K562 (cell line): ENCODE data around the gene SCN4A. TPM values are rescaled to one million over a fixed set of nuclear protein-coding genes. Genes with fewer than 3 reads are reported as not detected.

Experiments used
- ATAC-seq: fragments of 200-7000 bp; cut with Tn5 transposase; 3 replicates; pipeline ENCODE4 v1.9.1; 2020; ENCODE audit warnings: moderate library complexity
- BruUV-seq: library from RNA; stranded (reverse); fragments of 400-500 nt; replicated peaks from 2 replicates; lab custom pipeline; 2021; lab: Mats Ljungman, UMichigan
- CTCF ChIA-PET: fragments of 300-600 bp; formaldehyde crosslinking; extraction: SDS; loops from one replicate; lab custom pipeline; 2021; ENCODE audit warnings: low intra/inter-chr PET ratio; lab: Yijun Ruan, JAX
- POLR2A ChIA-PET: fragments of 300-600, 350-650 bp; sonication (Branson Sonifier 250); formaldehyde crosslinking; extraction: SDS; loops from one replicate; lab custom pipeline; 2021; ENCODE audit warnings: antibody characterized with exemption, inconsistent platforms; lab: Yijun Ruan, JAX
- DNase-seq, 4 experiments: peaks; one replicate each; pipeline versions ENCODE4 v3.0.0 to v3.0.0-alpha.2; 2011 to 2018; ENCODE audit warnings: low spot score in 3 of 4, mixed read lengths in 3 of 4; ENCODE audit errors: extremely low read depth in 1 of 4
- FAIRE-seq: peaks from 2 replicates; lab custom pipeline; 2011; peaks lifted over from hg19 to GRCh38; lab: Jason Lieb, UNC
- H2AFZ ChIP-seq: 2 replicates; pipeline ENCODE4 v1.6.0; 2011; ENCODE audit warnings: low read depth, low read length, control low read depth, inconsistent platforms
- H3K27ac ChIP-seq: fragments of 200-600 bp; 3 replicates; pipeline ENCODE4 v1.8.0; 2011; ENCODE audit warnings: low read depth, mild to moderate bottlenecking, control low read depth, inconsistent platforms, low read length, moderate library complexity, mixed read lengths; ENCODE audit errors: extremely low read depth
- H3K27me3 ChIP-seq, 2 experiments: fragments of 300-600 bp in 1 of 2; 2 replicates in 1 of 2; 3 replicates in 1 of 2; pipeline versions ENCODE4 v1.6.0 to v1.8.0; 2011; ENCODE audit warnings: inconsistent platforms in 2 of 2, low read length in 2 of 2, mild to moderate bottlenecking in 1 of 2, mixed read lengths in 1 of 2, moderate library complexity in 1 of 2; ENCODE audit not compliant: control insufficient read depth in 2 of 2, insufficient read depth in 2 of 2
- H3K36me3 ChIP-seq: fragments of 300-600 bp; 3 replicates; pipeline ENCODE4 v1.8.0; 2011; ENCODE audit warnings: mild to moderate bottlenecking, low read length, inconsistent platforms; ENCODE audit not compliant: control insufficient read depth, insufficient read depth
- H3K4me1 ChIP-seq, 2 experiments: fragments of 200-600 bp in 1 of 2; replicated peaks in 1 of 2; 2 replicates in 1 of 2; 3 replicates in 1 of 2; pipeline versions ENCODE4 v1.5.1 to v1.8.0; 2011; ENCODE audit warnings: inconsistent platforms in 2 of 2, low read length in 2 of 2, mild to moderate bottlenecking in 1 of 2, mixed read lengths in 1 of 2, moderate library complexity in 1 of 2; ENCODE audit not compliant: control insufficient read depth in 2 of 2, insufficient read depth in 2 of 2
- H3K4me2 ChIP-seq: 2 replicates; pipeline ENCODE4 v1.6.1; 2011; ENCODE audit warnings: low read length, control low read depth, inconsistent platforms, mixed read lengths; ENCODE audit not compliant: insufficient read depth
- H3K4me3 ChIP-seq: fragments of 200-600 bp; sonication (generic), shearing (Covaris generic); 2 replicates; pipeline ENCODE4 v1.5.1; 2016; ENCODE audit warnings: control low read depth, inconsistent platforms
- H3K79me2 ChIP-seq: fragments of 200-600 bp; 3 replicates; pipeline ENCODE4 v1.8.0; 2011; ENCODE audit warnings: low read length, inconsistent platforms; ENCODE audit not compliant: control insufficient read depth, insufficient read depth
- H3K9ac ChIP-seq, 2 experiments: 2 replicates each; pipeline versions ENCODE4 v1.6.0 to v1.6.1; 2011; ENCODE audit warnings: low read depth in 2 of 2, low read length in 2 of 2, control low read depth in 1 of 2, inconsistent platforms in 1 of 2, mild to moderate bottlenecking in 1 of 2, mixed read lengths in 1 of 2; ENCODE audit not compliant: insufficient read depth in 1 of 2
- H3K9me1 ChIP-seq: one replicate; pipeline ENCODE4 v1.6.0; 2011; ENCODE audit warnings: inconsistent platforms, mild to moderate bottlenecking, low read length, moderate library complexity; ENCODE audit not compliant: control insufficient read depth, insufficient read depth
- H3K9me3 ChIP-seq: replicated peaks from 2 replicates; pipeline ENCODE4 v1.5.1; 2011; ENCODE audit warnings: low read depth, low read length, inconsistent platforms; ENCODE audit not compliant: control insufficient read depth, insufficient read depth
- H4K20me1 ChIP-seq: replicated peaks from 2 replicates; pipeline ENCODE4 v1.6.1; 2011; ENCODE audit warnings: low read length, inconsistent platforms, mixed read lengths; ENCODE audit not compliant: control insufficient read depth, insufficient read depth
- WGBS: fragments of 100-300 bp; shearing (Covaris generic); methylation state at CpG from one replicate; pipeline ENCODE4 v1.1.6; 2016; ENCODE audit warnings: low coverage, mixed read lengths; ENCODE audit not compliant: insufficient coverage; ENCODE audit errors: missing lambda C conversion rate; 5-methylcytosine and 5-hydroxymethylcytosine counted together
- in situ Hi-C: fragments of 300-500 bp; cut with MboI; formaldehyde crosslinking; loops from 4 replicates; pipeline ENCODE4 v1.15.0; 2018; ENCODE audit warnings: inconsistent platforms, mixed read lengths
- intact Hi-C: fragments of 100-400 bp; cut with micrococcal nuclease; formaldehyde crosslinking; loops from 2 replicates; pipeline ENCODE4 v1.14.2; 2022
- polyA plus RNA-seq, 8 experiments: library from polyadenylated mRNA; depleted of rRNA in 4 of 8; stranded (reverse) in 5 of 8; unstranded in 3 of 8; fragments of >200 nt; fragmentation: Nextera tagmentation in 2 of 8; fragmentation: Illumina TruSeq in 1 of 8; extraction: Ambion mirVana in 2 of 8; extraction: Trizol in 1 of 8; gene quantifications; 2 replicates each; pipeline versions ENCODE4 v1.2.1 to v1.2.3, GENCODE V29; 2011 to 2014; ENCODE audit warnings: inconsistent platforms in 1 of 8, missing spikeins in 1 of 8
- total RNA-seq, 7 experiments: library from RNA; depleted of rRNA in 6 of 7; stranded (reverse); fragments of >200 nt in 6 of 7; fragmentation: Illumina TruSeq in 2 of 7; extraction: Trizol in 2 of 7; gene quantifications; 2 replicates each; pipeline versions ENCODE4 v1.2.1 to v1.2.3, GENCODE V29; 2011 to 2021; ENCODE audit warnings: low replicate concordance in 1 of 7
- TF ChIP-seq, protein P1 (sequence below): sonication (generic); formaldehyde crosslinking; IDR thresholded peaks from 2 replicates; pipeline ENCODE4 v1.8.0; 2022; ENCODE audit warnings: mild to moderate bottlenecking, missing genetic modification reagents, borderline replicate concordance
- TF ChIP-seq, protein P2 (sequence below), 3 experiments: IDR thresholded peaks in 2 of 3; conservative IDR thresholded peaks in 1 of 3; 2 replicates each; pipeline ENCODE4 v1.5.1; 2011 to 2012; ENCODE audit warnings: low read length in 3 of 3, mild to moderate bottlenecking in 3 of 3, control low read depth in 2 of 3, improper control_type of control experiment in 1 of 3, inconsistent platforms in 1 of 3, low read depth in 1 of 3, mixed read lengths in 1 of 3, moderate library complexity in 1 of 3; ENCODE audit not compliant: insufficient read depth in 2 of 3

SCN4A gene
- total and polyA plus RNA-seq, 9 of the 15 experiments (the other 6 are each of a cell fraction or from before 2014, with no cell fraction given) = 0.29 to 2.6 (median 1.4) TPM

DNA sequence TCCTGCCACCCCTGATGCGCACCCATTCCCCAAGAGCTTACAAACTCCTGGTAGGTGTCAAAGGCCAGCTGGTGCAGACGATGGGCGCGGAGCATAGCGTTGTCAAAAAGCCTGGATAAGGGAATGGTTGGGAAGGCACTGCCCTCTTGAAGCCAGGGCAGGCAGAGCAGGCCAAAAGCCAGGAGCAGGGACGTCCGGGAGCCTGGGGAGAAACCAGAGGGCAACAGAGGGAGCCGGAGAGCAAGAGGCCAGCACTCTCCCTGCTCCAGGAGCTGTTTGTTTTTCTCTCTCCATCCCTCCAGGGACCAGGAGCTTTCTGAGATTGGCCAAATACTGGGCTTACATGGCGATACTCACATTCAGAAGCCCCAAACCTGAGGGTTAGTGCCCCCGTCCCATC lies 54.4 kb downstream of the SCN4A start:
- Histone ChIP-seq H4K20me1 (no peaks in the 10 kb centered on the region), H3K79me2 (no peaks in the 10 kb centered on the region)
- no TSS peak for BruUV-seq
- TF ChIP-seq, protein P1, sequence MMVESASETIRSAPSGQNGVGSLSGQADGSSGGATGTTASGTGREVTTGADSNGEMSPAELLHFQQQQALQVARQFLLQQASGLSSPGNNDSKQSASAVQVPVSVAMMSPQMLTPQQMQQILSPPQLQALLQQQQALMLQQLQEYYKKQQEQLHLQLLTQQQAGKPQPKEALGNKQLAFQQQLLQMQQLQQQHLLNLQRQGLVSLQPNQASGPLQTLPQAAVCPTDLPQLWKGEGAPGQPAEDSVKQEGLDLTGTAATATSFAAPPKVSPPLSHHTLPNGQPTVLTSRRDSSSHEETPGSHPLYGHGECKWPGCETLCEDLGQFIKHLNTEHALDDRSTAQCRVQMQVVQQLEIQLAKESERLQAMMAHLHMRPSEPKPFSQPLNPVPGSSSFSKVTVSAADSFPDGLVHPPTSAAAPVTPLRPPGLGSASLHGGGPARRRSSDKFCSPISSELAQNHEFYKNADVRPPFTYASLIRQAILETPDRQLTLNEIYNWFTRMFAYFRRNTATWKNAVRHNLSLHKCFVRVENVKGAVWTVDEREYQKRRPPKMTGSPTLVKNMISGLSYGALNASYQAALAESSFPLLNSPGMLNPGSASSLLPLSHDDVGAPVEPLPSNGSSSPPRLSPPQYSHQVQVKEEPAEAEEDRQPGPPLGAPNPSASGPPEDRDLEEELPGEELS (CRISPR knock-in tag) = no peak
- TF ChIP-seq, protein P2, sequence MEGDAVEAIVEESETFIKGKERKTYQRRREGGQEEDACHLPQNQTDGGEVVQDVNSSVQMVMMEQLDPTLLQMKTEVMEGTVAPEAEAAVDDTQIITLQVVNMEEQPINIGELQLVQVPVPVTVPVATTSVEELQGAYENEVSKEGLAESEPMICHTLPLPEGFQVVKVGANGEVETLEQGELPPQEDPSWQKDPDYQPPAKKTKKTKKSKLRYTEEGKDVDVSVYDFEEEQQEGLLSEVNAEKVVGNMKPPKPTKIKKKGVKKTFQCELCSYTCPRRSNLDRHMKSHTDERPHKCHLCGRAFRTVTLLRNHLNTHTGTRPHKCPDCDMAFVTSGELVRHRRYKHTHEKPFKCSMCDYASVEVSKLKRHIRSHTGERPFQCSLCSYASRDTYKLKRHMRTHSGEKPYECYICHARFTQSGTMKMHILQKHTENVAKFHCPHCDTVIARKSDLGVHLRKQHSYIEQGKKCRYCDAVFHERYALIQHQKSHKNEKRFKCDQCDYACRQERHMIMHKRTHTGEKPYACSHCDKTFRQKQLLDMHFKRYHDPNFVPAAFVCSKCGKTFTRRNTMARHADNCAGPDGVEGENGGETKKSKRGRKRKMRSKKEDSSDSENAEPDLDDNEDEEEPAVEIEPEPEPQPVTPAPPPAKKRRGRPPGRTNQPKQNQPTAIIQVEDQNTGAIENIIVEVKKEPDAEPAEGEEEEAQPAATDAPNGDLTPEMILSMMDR (IDR thresholded peaks at IDR 0.05 in 2 of 3, conservative IDR thresholded peaks at IDR 0.05 in 1 of 3; ENCODE audit: insufficient read depth in 2 of 3, low read depth in 1 of 3, low read length in 3 of 3) = peak in 2 of 3 experiments; percentile 4 to 12; a peak in 1 of 6 replicates
- TF ChIP-seq, all 486 proteins: peak for 1
- FAIRE-seq = no peak
- POLR2A ChIA-PET = interaction anchor here (0.6 to 1.0 kb wide), 4 partner anchors 11 to 385 kb away, joined by 3 to 4 read pairs (median 3); no protein-coding TSS in a partner anchor
- in situ Hi-C loops = loop anchor here (10.0 kb wide), 2 partner anchors 106 to 366 kb away; partner anchors contain the start of gene ICAM2
- Histone ChIP-seq H3K9me1 (no peaks in the 10 kb centered on the region), H3K9ac (0 out of 4 replicates have a peak overlapping the region, but pooled peaks of 1 of the 2 experiments have one; percentile 26), H3K27ac (no peak overlapping the region), H2AFZ (no peak overlapping the region), H3K4me3 (no peak overlapping the region), H3K36me3 (no peaks in the 10 kb centered on the region), H3K27me3 (peaks cover 3 to 31% of the 10 kb centered on the region in 2 experiments; a peak in 4 of 5 replicates), H3K4me1 (no peaks in the 10 kb centered on the region; a peak in 1 of 5 replicates), H3K4me2 (no peak overlapping the region), H3K9me3 (no peaks in the 10 kb centered on the region)
- intact Hi-C loops = loop anchor here (2.0 to 10.0 kb wide), 5 partner anchors 28 to 366 kb away; partner anchors contain the start of gene ERN1
- no peak for DNase-seq
- no peak for ATAC-seq
- CTCF ChIA-PET = interaction anchor here (0.9 to 2.0 kb wide), 4 partner anchors 71 to 501 kb away, joined by 3 to 10 read pairs (median 4); no protein-coding TSS in a partner anchor
- WGBS = 13% methylated on average over 7 of the region's 10 CpGs
